ENCODE measurements around the gene ZDHHC7. TPM values are rescaled to one million over a fixed set of nuclear protein-coding genes. Genes with fewer than 3 reads are reported as not detected.

ZDHHC7 gene
- total and polyA plus RNA-seq, 9 of the 15 experiments (the other 6 are each of a cell fraction or from before 2014, with no cell fraction given) = 1.7 to 49.7 (median 37.4) TPM

GRCh38 chr16:84959045-84959576, 52.2 kb downstream of the ZDHHC7 start (continued):
- TF ChIP-seq E2F6 (IDR thresholded peaks at IDR 0.05; ENCODE audit: borderline replicate concordance in 1 of 2, extremely low read depth in 1 of 2, insufficient read depth in 1 of 2, insufficient read length in 1 of 2, low read depth in 1 of 2, low read length in 1 of 2, poor library complexity in 1 of 2, severe bottlenecking in 1 of 2) (peak in 1 of 2 experiments; percentile 25), DPF2 (IDR thresholded peaks at IDR 0.05) (no peak), ZNF445 (CRISPR knock-in tag; IDR thresholded peaks at IDR 0.05; ENCODE audit: low read depth) (no peak), JUNB (CRISPR knock-in tag; conservative IDR thresholded peaks at IDR 0.05) (no peak), CTCFL (IDR thresholded peaks at IDR 0.05; ENCODE audit: borderline replicate concordance, insufficient read depth, low read depth, low read length, poor library complexity, severe bottlenecking) (peak; percentile 93), KHSRP (IDR thresholded peaks at IDR 0.05) (no peak), HES1 (IDR thresholded peaks at IDR 0.05; ENCODE audit: low read depth) (no peak), SMC3 (conservative IDR thresholded peaks at IDR 0.05; ENCODE audit: insufficient read depth, low read depth, low read length) (peak; percentile 40; the same call in 1 of the 2 replicates), MLLT1 (IDR thresholded peaks at IDR 0.05) (0 out of 4 replicates have a peak, but pooled peaks of 1 of the 2 experiments have one; percentile 42), STAT6 (CRISPR knock-in tag; IDR thresholded peaks at IDR 0.05) (0 out of 2 replicates have a peak, but pooled peaks have one; percentile 19), ZNF584 (CRISPR knock-in tag; IDR thresholded peaks at IDR 0.05; ENCODE audit: low read depth) (no peak), NFIC (IDR thresholded peaks at IDR 0.05) (peak; percentile 30; the same call in 1 of the 2 replicates), CTCF (IDR thresholded peaks at IDR 0.05 in 2 of 3, conservative IDR thresholded peaks at IDR 0.05 in 1 of 3; ENCODE audit: insufficient read depth in 2 of 3, low read depth in 1 of 3, low read length in 3 of 3) (peak; percentile 94 to 99 (median 99)), ESRRA (IDR thresholded peaks at IDR 0.05; ENCODE audit: borderline replicate concordance, low read depth) (no peak), MAX (CRISPR knock-in tag; IDR thresholded peaks at IDR 0.05) (0 out of 2 replicates have a peak, but pooled peaks have one; percentile 10), CREM (IDR thresholded peaks at IDR 0.05; ENCODE audit: low read depth) (peak; percentile 41; the same call in 1 of the 2 replicates)

Measured in K562 (cell line).